ENCODE data around the gene ANKRD16. TPM values are rescaled to one million over a fixed set of nuclear protein-coding genes. Genes with fewer than 3 reads are reported as not detected.
"Not testable (repeated sequence)": the region's sequence is repeated elsewhere in the genome, so short reads cannot be mapped to it uniquely, and the experiment has no call there.

The ANKRD16 gene
- total RNA-seq, 1 donor from 2014 or later = 5.9 TPM

DNA sequence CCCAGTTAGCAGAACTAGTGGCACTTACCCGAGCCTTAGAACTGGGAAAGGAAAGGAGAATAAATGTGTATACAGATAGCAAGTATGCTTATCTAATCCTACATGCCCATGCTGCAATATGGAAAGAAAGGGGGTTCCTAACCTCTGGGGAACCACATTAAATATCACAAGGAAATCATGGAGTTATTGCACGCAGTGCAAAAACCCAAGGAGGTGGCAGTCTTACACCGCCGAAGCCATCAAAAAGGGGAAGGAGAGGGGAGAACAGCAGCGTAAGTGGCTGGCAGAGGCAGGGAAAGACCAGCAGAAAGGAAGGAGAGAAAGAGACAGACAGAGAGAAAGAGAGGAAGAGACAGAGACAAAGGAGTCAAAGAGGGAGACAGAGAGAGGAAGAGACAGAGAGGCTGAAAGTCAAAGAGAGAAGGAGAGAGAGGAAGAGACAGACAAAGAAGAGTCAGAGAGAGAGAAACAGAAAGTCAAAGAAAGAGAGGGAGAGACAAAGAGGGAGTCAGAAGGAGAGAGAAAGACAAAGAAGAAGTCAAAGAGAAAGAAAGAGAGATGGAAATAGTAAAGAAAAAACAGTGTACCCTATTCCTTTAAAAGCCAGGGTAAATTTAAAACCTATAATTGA, 23.1 kb downstream of the ANKRD16 start:
- H3K27ac Mint-ChIP-seq; H3K4me3 ChIP-seq; DNase-seq (ENCODE audit: low spot score); H3K4me3 Mint-ChIP-seq; H4K20me1 ChIP-seq (ENCODE audit: low read depth); H3K9me3 ChIP-seq (ENCODE audit: low read depth); H3K4me1 ChIP-seq; H2AFZ ChIP-seq (replicated peaks); H3K4me1 Mint-ChIP-seq; H3K4me2 ChIP-seq; H3K9ac ChIP-seq; H3K27ac ChIP-seq; H3K79me2 ChIP-seq (ENCODE audit: low read depth); H3K36me3 ChIP-seq; H3K27me3 ChIP-seq; H3F3A ChIP-seq (ENCODE audit: low read depth): not testable (repeated sequence)
- H3K9me3 Mint-ChIP-seq = peaks cover 10% of the 10 kb centered on the region
- peaks cover 32% of the 10 kb centered on the region for H3K36me3 Mint-ChIP-seq
- H3K27me3 Mint-ChIP-seq (ENCODE audit: insufficient read depth, low read depth) = peaks cover 10% of the 10 kb centered on the region

DNA sequence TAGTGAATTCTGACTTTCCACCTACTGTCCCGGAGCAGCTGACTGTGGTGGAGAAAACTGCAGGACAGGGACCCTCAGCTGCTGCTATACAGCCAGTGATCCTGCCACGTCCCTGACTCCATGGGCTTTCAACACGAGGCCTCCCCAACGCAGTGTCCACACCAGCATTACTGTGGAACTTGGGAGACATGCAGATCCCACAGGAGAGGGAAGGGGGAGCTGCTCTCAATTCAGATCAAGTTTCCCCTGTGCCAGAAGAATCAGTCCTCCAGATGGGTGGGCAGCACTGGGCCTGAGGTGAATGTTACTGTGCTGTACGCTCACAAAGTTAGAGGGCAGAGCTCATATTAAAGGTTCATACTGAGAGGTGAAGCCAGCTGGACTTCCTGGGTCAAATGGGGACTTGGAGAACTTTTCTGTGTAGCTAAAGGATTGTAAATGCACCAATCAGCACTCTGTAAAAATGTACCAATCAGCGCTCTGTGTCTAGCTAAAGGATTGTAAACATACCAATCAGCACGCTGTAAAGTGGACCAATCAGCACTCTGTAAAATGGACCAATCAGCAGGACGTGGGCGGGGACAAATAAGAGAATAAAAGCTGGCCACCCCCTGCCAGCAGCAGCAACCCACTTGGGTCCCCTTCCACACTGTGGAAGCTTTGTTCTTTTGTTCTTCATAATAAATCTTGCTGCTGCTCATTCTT, 26.6 kb downstream of the ANKRD16 start:
- H3K27me3 Mint-ChIP-seq (ENCODE audit: insufficient read depth, low read depth) = peaks cover 10% of the 10 kb centered on the region
- not testable (repeated sequence) for H3F3A ChIP-seq (ENCODE audit: low read depth)

DNA sequence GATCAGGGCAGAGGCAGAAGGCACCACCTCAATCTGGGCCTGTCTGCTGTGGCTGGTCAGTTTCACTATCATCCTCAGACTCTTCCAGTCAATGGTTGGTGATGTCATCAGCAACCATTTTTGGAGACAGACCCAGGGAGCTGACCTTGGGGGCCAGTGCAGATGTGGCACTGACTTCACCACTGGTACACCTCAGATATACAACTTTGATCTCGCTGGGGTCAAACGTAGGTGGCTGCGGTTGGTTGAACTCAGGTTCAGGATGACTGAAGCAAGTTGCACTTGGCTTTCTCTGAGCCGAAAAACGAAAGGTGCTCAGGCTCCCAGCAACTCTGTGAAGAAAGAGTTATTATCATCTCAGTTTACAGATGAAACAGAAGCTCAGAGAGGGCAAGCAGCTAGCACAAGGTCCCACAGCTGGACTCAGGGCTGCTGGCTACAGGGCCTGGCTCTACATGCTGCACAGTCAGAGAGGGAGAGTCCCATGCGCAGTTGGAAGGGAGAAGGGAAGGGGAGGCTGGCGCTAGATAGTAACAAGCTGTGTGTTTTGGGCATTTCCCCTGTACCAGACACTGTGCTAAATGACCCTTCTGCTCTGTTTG, 27.2 kb downstream of the ANKRD16 start:
- Mint-ChIP-seq H3K27ac (no peak overlapping the region), H3K9me3 (no peaks in the 10 kb centered on the region)

More for the DNA sequence above, 26.6 kb downstream of the ANKRD16 start:
- H3K9me3 ChIP-seq (ENCODE audit: low read depth); H3K79me2 ChIP-seq (ENCODE audit: low read depth); H3K4me1 Mint-ChIP-seq; H3K27ac Mint-ChIP-seq; H3K36me3 ChIP-seq; H3K4me3 Mint-ChIP-seq; DNase-seq (ENCODE audit: low spot score); H4K20me1 ChIP-seq (ENCODE audit: low read depth); H3K9ac ChIP-seq; H3K27me3 ChIP-seq; H3K4me2 ChIP-seq; H3K9me3 Mint-ChIP-seq; H3K4me3 ChIP-seq; H3K27ac ChIP-seq; H2AFZ ChIP-seq (replicated peaks); H3K4me1 ChIP-seq: not testable (repeated sequence)
- H3K36me3 Mint-ChIP-seq = peaks cover 22% of the 10 kb centered on the region

DNA sequence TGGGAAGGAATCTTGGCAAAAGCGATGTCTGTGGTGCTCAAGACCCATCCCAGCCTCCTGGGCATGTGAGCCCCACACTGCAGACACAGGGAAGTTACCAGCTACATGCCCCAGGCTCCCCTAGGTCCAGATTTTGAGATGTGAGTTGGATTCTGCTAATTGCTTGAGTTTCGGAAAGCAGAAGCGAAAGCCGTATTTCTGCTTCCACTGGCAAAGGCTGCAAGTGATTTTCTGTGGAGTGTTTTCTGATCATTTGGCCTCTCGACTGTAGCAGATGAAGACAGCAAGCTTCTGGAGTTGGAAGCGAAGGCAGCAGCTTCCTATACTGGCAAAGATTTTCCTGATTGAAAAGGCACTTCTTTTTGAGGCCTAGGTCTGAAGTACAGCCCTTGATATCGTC, 29.6 kb downstream of the ANKRD16 start:
- TF ChIP-seq EZH2phosphoT487 (IDR thresholded peaks at IDR 0.05) (no peak), EZH2 (IDR thresholded peaks at IDR 0.05) (no peak)
- TF ChIP-seq, protein P1, sequence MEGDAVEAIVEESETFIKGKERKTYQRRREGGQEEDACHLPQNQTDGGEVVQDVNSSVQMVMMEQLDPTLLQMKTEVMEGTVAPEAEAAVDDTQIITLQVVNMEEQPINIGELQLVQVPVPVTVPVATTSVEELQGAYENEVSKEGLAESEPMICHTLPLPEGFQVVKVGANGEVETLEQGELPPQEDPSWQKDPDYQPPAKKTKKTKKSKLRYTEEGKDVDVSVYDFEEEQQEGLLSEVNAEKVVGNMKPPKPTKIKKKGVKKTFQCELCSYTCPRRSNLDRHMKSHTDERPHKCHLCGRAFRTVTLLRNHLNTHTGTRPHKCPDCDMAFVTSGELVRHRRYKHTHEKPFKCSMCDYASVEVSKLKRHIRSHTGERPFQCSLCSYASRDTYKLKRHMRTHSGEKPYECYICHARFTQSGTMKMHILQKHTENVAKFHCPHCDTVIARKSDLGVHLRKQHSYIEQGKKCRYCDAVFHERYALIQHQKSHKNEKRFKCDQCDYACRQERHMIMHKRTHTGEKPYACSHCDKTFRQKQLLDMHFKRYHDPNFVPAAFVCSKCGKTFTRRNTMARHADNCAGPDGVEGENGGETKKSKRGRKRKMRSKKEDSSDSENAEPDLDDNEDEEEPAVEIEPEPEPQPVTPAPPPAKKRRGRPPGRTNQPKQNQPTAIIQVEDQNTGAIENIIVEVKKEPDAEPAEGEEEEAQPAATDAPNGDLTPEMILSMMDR (IDR thresholded peaks at IDR 0.05) = no peak
- Histone ChIP-seq H3K79me2 (ENCODE audit: low read depth) (no peaks in the 10 kb centered on the region), H3K9me3 (ENCODE audit: low read depth) (no peaks in the 10 kb centered on the region), H3K4me2 (no peak overlapping the region), H3K27me3 (no peaks in the 10 kb centered on the region), H3K4me3 (no peak overlapping the region), H3K4me1 (no peaks in the 10 kb centered on the region), H3F3A (ENCODE audit: low read depth) (no peaks in the 10 kb centered on the region), H4K20me1 (ENCODE audit: low read depth) (no peaks in the 10 kb centered on the region), H3K36me3 (no peaks in the 10 kb centered on the region), H2AFZ (replicated peaks) (no peak overlapping the region), H3K9ac (no peak overlapping the region), H3K27ac (no peak overlapping the region)
- Mint-ChIP-seq H3K9me3 (no peaks in the 10 kb centered on the region), H3K27me3 (ENCODE audit: insufficient read depth, low read depth) (peaks cover 5% of the 10 kb centered on the region), H3K4me1 (no peaks in the 10 kb centered on the region), H3K36me3 (peaks cover 19% of the 10 kb centered on the region), H3K4me3 (no peak overlapping the region), H3K27ac (no peak overlapping the region)
- DNase-seq (ENCODE audit: low spot score) = no peak

More for the DNA sequence above, 27.2 kb downstream of the ANKRD16 start:
- H2AFZ ChIP-seq (replicated peaks) = no peak overlapping the region
- no peaks in the 10 kb centered on the region for H3K79me2 ChIP-seq (ENCODE audit: low read depth)
- H3K4me2 ChIP-seq = no peak overlapping the region
- H3K4me1 Mint-ChIP-seq = no peaks in the 10 kb centered on the region
- H3K4me1 ChIP-seq = no peaks in the 10 kb centered on the region
- no peak for DNase-seq (ENCODE audit: low spot score)
- no peak overlapping the region for H3K9ac ChIP-seq
- H3K27me3 Mint-ChIP-seq (ENCODE audit: insufficient read depth, low read depth) = peaks cover 10% of the 10 kb centered on the region
- H3K4me3 ChIP-seq = no peak overlapping the region
- H3K27me3 ChIP-seq = no peaks in the 10 kb centered on the region
- H3K27ac ChIP-seq = no peak overlapping the region
- TF ChIP-seq EZH2phosphoT487 (IDR thresholded peaks at IDR 0.05) = no peak
- TF ChIP-seq, protein P1 (IDR thresholded peaks at IDR 0.05) = no peak
- TF ChIP-seq EZH2 (IDR thresholded peaks at IDR 0.05) = no peak
- H4K20me1 ChIP-seq (ENCODE audit: low read depth) = no peaks in the 10 kb centered on the region
- peaks cover 19% of the 10 kb centered on the region for H3K36me3 Mint-ChIP-seq
- H3K36me3 ChIP-seq = no peaks in the 10 kb centered on the region
- no peak overlapping the region for H3K4me3 Mint-ChIP-seq
- no peaks in the 10 kb centered on the region for H3K9me3 ChIP-seq (ENCODE audit: low read depth)
- H3F3A ChIP-seq (ENCODE audit: low read depth) = no peaks in the 10 kb centered on the region
